CD4-positive, alpha-beta memory T cell (primary cell): ENCODE data around the gene ANKDD1A. TPM values are rescaled to one million over a fixed set of nuclear protein-coding genes. Genes with fewer than 3 reads are reported as not detected.
A peak's percentile ranks its signal among the peaks of the same experiment; 100 is the strongest.

ENCODE experiments used
- CTCF ChIA-PET: fragments of 350-600 bp; sonication (Branson Sonifier 250); formaldehyde crosslinking; loops from one replicate; lab custom pipeline; 2021; ENCODE audit warnings: inconsistent platforms; ENCODE audit not compliant: partially characterized antibody; lab: Charles Lee
- POLR2A ChIA-PET: fragments of 350-600 bp; sonication (Branson Sonifier 250); formaldehyde crosslinking; loops from one replicate; lab custom pipeline; 2021; ENCODE audit not compliant: partially characterized antibody; lab: Charles Lee
- DNase-seq, 5 donors: peaks; one replicate each; pipeline versions ENCODE4 v3.0.0 to v3.0.0-alpha.2; 2020 to 2022; ENCODE audit warnings: mixed read lengths in 1 of 5
- H3K27ac ChIP-seq: one replicate; pipeline ENCODE4 v1.7.0; 2013; ENCODE audit warnings: low read depth, low read length
- H3K27me3 ChIP-seq: 2 replicates; pipeline ENCODE4 v1.7.0; 2013; ENCODE audit warnings: mild to moderate bottlenecking, low read length, moderate library complexity; ENCODE audit not compliant: insufficient read depth
- H3K36me3 ChIP-seq: 2 replicates; pipeline ENCODE4 v1.7.0; 2013; ENCODE audit warnings: mild to moderate bottlenecking, low read length, moderate library complexity; ENCODE audit not compliant: insufficient read depth
- H3K4me1 ChIP-seq: 2 replicates; pipeline ENCODE4 v1.7.0; 2013; ENCODE audit warnings: mild to moderate bottlenecking, low read length, moderate library complexity; ENCODE audit not compliant: insufficient read depth
- H3K4me3 ChIP-seq, 2 donors: one replicate each; pipeline ENCODE4 v1.7.0; 2013; ENCODE audit warnings: low read length in 2 of 2, mild to moderate bottlenecking in 1 of 2
- H3K9me3 ChIP-seq, 2 donors: one replicate each; pipeline ENCODE4 v1.7.0; 2013; ENCODE audit warnings: low read length in 2 of 2, control low read depth in 1 of 2; ENCODE audit not compliant: control insufficient read depth in 1 of 2
- H3K27ac Mint-ChIP-seq, 7 donors: one replicate each; pipeline ENCODE4 v1.8.0; 2020 to 2021; ENCODE audit warnings: mixed read lengths in 7 of 7, mild to moderate bottlenecking in 6 of 7, inconsistent platforms in 3 of 7, moderate library complexity in 3 of 7
- H3K27me3 Mint-ChIP-seq, 2 donors: one replicate each; pipeline ENCODE4 v1.8.0; 2020 to 2021; ENCODE audit warnings: mixed read lengths in 2 of 2
- H3K36me3 Mint-ChIP-seq, 2 donors: one replicate each; pipeline ENCODE4 v1.8.0; 2020 to 2021; ENCODE audit warnings: mixed read lengths in 2 of 2, inconsistent platforms in 1 of 2, mild to moderate bottlenecking in 1 of 2
- H3K4me1 Mint-ChIP-seq, 4 donors: one replicate each; pipeline ENCODE4 v1.8.0; 2020 to 2021; ENCODE audit warnings: mixed read lengths in 4 of 4, mild to moderate bottlenecking in 1 of 4
- H3K4me3 Mint-ChIP-seq, 8 donors: one replicate each; pipeline ENCODE4 v1.8.0; 2020 to 2021; ENCODE audit warnings: mixed read lengths in 8 of 8, mild to moderate bottlenecking in 7 of 8, moderate library complexity in 6 of 8, inconsistent platforms in 3 of 8
- H3K9me3 Mint-ChIP-seq, 8 donors: one replicate each; pipeline ENCODE4 v1.8.0; 2020 to 2021; ENCODE audit warnings: mixed read lengths in 8 of 8, mild to moderate bottlenecking in 5 of 8, inconsistent platforms in 3 of 8, moderate library complexity in 1 of 8
- intact Hi-C: fragments of 100-400 bp; cut with micrococcal nuclease; formaldehyde crosslinking; loops from one replicate; pipeline ENCODE4 v1.15.1; 2023
- polyA plus RNA-seq, 2 donors: library from polyadenylated mRNA; unstranded; fragments of 300-500 nt; fragmentation: Illumina TruSeq; gene quantifications; one replicate each; pipeline ENCODE4 v1.2.3, GENCODE V29; 2021
- total RNA-seq, 2 experiments: library from RNA; stranded (reverse); gene quantifications; one replicate each; pipeline ENCODE4 v1.2.3, GENCODE V29; 2021

Gene ANKDD1A
- total and polyA plus RNA-seq, 4 experiments from 2014 or later: 0.16 to 5.9 (median 3.1) TPM

DNA sequence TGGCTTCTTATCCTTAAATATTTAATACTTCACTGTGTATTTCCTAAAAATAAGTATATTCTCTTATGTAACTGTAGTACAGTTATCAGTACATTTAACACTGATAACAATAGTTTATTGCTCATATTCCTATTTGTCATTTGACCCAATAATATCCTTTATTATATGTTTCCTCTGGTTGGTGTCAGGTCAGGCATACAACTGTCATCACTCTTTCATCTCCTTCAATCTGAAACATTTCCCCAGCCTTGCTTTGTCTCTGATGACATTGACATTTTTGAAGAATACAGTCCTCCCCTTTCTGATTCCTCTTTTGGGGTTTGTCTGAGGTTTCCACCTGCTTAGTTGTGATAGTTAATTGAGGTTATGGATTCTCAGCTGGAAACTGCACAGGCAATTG is 42.2 kb upstream of the ANKDD1A start:
- Mint-ChIP-seq H3K27ac (peak overlapping the region in 4 of 7 donors; percentile 9 to 47 (median 26)), H3K4me1 (peaks cover 8 to 17% (median 14%) of the 10 kb centered on the region in 4 donors), H3K27me3 (no peaks in the 10 kb centered on the region), H3K4me3 (no peak overlapping the region), H3K36me3 (peaks cover 21 to 28% of the 10 kb centered on the region in 2 donors), H3K9me3 (no peaks in the 10 kb centered on the region)
- no peaks in the 10 kb centered on the region for H3K9me3 ChIP-seq
- CTCF ChIA-PET: interaction anchor here (0.9 to 1.3 kb wide), 2 partner anchors 24 to 34 kb away, joined by 4 to 6 read pairs; no protein-coding TSS in a partner anchor
- no peaks in the 10 kb centered on the region for H3K27me3 ChIP-seq
- no peak overlapping the region for H3K27ac ChIP-seq
- intact Hi-C loops: no loop called here
- no peak for DNase-seq
- H3K4me1 ChIP-seq: peaks cover 9% of the 10 kb centered on the region
- peaks cover 21% of the 10 kb centered on the region for H3K36me3 ChIP-seq
- H3K4me3 ChIP-seq: no peak overlapping the region
- POLR2A ChIA-PET: interaction anchor here (0.9 to 1.2 kb wide), 2 partner anchors 24 to 25 kb away, joined by 3 to 7 read pairs; no protein-coding TSS in a partner anchor

DNA sequence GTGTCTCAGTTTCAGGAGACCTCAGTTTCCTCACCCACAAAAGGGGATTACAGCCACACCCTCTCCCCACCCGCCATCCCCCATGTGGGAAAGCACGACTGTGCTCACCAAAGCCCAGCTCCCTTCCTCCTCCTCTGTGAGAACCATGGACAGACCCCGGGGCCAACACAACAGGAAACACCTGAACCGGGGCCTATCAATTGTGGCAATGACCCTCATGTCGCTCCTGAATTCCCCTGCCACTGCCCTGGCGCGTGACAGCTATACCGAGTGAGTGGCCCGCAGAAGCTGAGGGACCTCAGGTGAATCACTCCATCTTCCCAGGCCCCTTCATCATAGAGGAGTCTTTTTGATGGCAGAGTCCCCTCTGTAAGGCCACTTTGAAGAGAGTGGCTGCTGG is 41.3 kb upstream of the ANKDD1A start:
- no peaks in the 10 kb centered on the region for H3K9me3 ChIP-seq
- peaks cover 13% of the 10 kb centered on the region for H3K36me3 ChIP-seq
- H3K27me3 Mint-ChIP-seq: no peaks in the 10 kb centered on the region
- peaks cover 20 to 23% of the 10 kb centered on the region in 2 donors for H3K36me3 Mint-ChIP-seq
- H3K9me3 Mint-ChIP-seq: no peaks in the 10 kb centered on the region
- no peak overlapping the region for H3K4me3 Mint-ChIP-seq
- H3K27me3 ChIP-seq: no peaks in the 10 kb centered on the region
- DNase-seq: no peak
- H3K4me3 ChIP-seq: no peak overlapping the region
- peaks cover 9% of the 10 kb centered on the region for H3K4me1 ChIP-seq
- H3K4me1 Mint-ChIP-seq: peaks cover 10 to 17% (median 14%) of the 10 kb centered on the region in 4 donors
- peak overlapping the region in 3 of 7 donors; percentile 7 to 72 (median 25) for H3K27ac Mint-ChIP-seq
- ChIA-PET POLR2A (interaction anchor here (1.2 kb wide), 1 partner anchor 23 kb away, joined by 3 read pairs; no protein-coding TSS in a partner anchor), CTCF (interaction anchor here (0.9 kb wide), 1 partner anchor 24 kb away, joined by 4 read pairs; no protein-coding TSS in a partner anchor)
- H3K27ac ChIP-seq: no peak overlapping the region
- intact Hi-C loops: no loop called here

DNA sequence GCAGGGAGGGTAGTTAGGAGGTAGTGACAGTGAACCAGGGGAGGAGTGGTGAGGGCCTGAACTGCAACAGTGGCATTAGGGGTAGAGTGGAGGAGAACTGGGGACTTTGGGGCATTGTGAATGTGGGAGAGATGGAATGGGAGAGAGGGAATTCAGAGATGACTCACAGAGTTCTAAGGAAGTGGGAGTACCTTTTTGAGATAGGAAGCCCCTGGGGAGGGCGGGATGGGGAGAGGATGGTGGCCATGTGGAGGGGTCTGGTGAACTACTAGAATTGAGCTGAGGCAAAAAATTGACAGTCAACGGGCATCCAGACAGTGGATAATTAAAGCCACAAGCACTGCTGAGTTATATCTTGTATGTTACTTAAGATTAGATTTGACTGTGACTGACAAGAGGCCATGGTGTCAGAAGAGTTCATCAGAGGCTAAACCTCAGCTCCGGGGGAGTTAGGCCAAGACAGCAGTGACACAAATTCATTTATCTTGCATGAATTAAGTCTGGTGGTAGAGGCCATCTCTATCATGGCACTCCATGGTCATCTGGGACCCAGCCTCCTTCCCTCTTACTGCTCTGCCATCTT is 36.0 kb upstream of the ANKDD1A start:
- Mint-ChIP-seq H3K9me3 (no peaks in the 10 kb centered on the region), H3K27me3 (no peaks in the 10 kb centered on the region), H3K36me3 (no peaks in the 10 kb centered on the region), H3K4me3 (no peak overlapping the region), H3K27ac (peak overlapping the region in 1 of 7 donors; percentile 19), H3K4me1 (peaks cover 12 to 37% (median 25%) of the 10 kb centered on the region in 4 donors)
- no peak overlapping the region for H3K27ac ChIP-seq
- ChIA-PET CTCF (no interaction called here), POLR2A (no interaction called here)
- no peak for DNase-seq
- H3K9me3 ChIP-seq: no peaks in the 10 kb centered on the region
- H3K36me3 ChIP-seq: no peaks in the 10 kb centered on the region
- intact Hi-C loops: no loop called here
- H3K4me1 ChIP-seq: peaks cover 24% of the 10 kb centered on the region
- no peaks in the 10 kb centered on the region for H3K27me3 ChIP-seq
- no peak overlapping the region for H3K4me3 ChIP-seq

DNA sequence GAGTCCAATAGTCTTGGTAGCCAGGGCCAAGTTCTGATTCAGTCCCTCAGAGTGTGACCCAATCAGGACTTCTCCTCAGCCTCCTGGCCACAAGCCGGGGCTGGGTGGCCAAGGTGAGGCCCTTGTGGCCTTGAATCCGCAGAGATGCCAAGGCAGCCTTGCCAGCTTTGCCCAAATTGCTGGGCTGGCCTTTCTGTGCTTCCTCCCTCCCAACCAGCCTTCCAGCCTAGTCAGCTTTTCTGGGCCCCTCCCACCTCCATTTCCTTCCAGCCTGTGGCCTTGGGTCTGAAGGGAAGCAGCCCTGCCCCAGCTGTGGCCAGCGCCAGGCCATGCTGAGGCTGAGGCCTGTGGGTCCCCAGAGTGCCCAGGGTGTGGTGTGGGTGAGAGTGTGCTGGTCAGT is 34.3 kb upstream of the ANKDD1A start:
- ChIA-PET POLR2A (interaction anchor here (1.1 to 10.0 kb wide), 3 partner anchors 12 to 26 kb away, joined by 3 to 188 read pairs (median 7); no protein-coding TSS in a partner anchor), CTCF (interaction anchor here (1.1 to 1.4 kb wide), 3 partner anchors 17 to 66 kb away, joined by 3 to 4 read pairs (median 3); no protein-coding TSS in a partner anchor)

DNA sequence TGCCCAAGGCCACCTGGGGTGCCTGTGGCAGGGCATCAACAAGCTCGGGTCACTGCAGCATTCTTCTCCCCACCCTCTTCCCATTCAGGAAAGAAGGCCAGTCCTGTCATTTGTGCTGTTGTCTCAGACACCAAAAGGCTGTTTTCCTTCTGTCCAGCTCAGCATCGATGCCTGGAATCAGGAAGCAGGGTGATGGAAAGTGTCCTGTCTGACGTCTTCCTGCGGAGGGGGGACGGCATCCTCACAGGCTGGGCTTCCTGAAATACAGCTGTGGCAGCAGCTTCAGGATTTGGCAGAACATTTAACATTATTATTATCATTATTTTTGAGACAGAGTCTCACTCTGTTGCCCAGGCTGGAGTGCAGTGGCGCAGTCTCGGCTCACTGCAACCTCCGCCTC is 33.0 kb upstream of the ANKDD1A start:
- H3K4me1 Mint-ChIP-seq: peaks cover 22 to 49% (median 36%) of the 10 kb centered on the region in 4 donors
- H3K4me1 ChIP-seq: peaks cover 39% of the 10 kb centered on the region
- no peak overlapping the region for H3K4me3 Mint-ChIP-seq
- no peaks in the 10 kb centered on the region for H3K36me3 ChIP-seq
- intact Hi-C loops: no loop called here
- H3K27me3 Mint-ChIP-seq: no peaks in the 10 kb centered on the region
- H3K36me3 Mint-ChIP-seq: no peaks in the 10 kb centered on the region
- H3K9me3 ChIP-seq: no peaks in the 10 kb centered on the region
- H3K27ac ChIP-seq: no peak overlapping the region
- no peak overlapping the region for H3K4me3 ChIP-seq
- POLR2A ChIA-PET: interaction anchor here (2.0 to 10.0 kb wide), 2 partner anchors 15 to 27 kb away, joined by 7 to 188 read pairs; no protein-coding TSS in a partner anchor
- no peak for DNase-seq
- peak overlapping the region in 1 of 7 donors; percentile 30 for H3K27ac Mint-ChIP-seq
- H3K9me3 Mint-ChIP-seq: no peaks in the 10 kb centered on the region
- CTCF ChIA-PET: interaction anchor here (1.4 to 7.2 kb wide), 2 partner anchors 16 to 28 kb away, joined by 4 to 40 read pairs; no protein-coding TSS in a partner anchor
- no peaks in the 10 kb centered on the region for H3K27me3 ChIP-seq

More for the DNA sequence above, 34.3 kb upstream of the ANKDD1A start:
- H3K4me3 ChIP-seq: no peak overlapping the region
- H3K27me3 ChIP-seq: no peaks in the 10 kb centered on the region
- Mint-ChIP-seq H3K27me3 (no peaks in the 10 kb centered on the region), H3K9me3 (no peaks in the 10 kb centered on the region), H3K4me3 (no peak overlapping the region), H3K27ac (peak overlapping the region in 1 of 7 donors; percentile 68), H3K36me3 (no peaks in the 10 kb centered on the region), H3K4me1 (peaks cover 17 to 44% (median 32%) of the 10 kb centered on the region in 4 donors)
- no peaks in the 10 kb centered on the region for H3K36me3 ChIP-seq
- H3K27ac ChIP-seq: no peak overlapping the region
- no peak for DNase-seq
- peaks cover 35% of the 10 kb centered on the region for H3K4me1 ChIP-seq
- intact Hi-C loops: no loop called here
- no peaks in the 10 kb centered on the region for H3K9me3 ChIP-seq

DNA sequence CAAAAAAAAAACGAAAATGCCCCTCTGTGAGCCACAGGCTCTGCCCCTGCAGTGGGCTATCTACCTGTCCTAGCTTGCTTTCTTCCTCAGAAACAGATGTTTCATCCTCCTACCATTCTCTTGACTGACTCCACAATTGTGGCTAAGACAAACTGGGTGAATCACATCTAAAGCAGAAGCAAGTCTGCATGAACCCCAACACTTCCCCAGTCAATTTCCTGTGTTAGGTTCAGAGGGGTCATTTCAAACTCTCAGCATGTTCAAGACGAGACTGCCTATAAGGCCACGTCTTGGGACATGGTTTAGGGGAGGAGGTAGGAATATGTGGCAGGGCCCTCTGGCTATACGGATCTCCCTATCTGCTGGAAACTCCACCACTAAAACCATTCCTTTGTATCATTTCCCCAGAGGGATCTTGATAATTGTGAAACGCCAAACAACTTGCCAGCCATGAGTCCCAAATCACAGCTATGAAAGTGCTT is 28.6 kb upstream of the ANKDD1A start:
- Mint-ChIP-seq H3K27me3 (no peaks in the 10 kb centered on the region), H3K36me3 (no peaks in the 10 kb centered on the region), H3K9me3 (no peaks in the 10 kb centered on the region), H3K4me3 (peak overlapping the region in 7 of 8 donors; percentile 33 to 77 (median 57)), H3K27ac (peak overlapping the region; percentile 62 to 92 (median 89)), H3K4me1 (peaks cover 23 to 32% (median 27%) of the 10 kb centered on the region in 4 donors)
- Histone ChIP-seq H3K9me3 (no peaks in the 10 kb centered on the region), H3K27ac (peak overlapping the region; percentile 43), H3K4me3 (no peak overlapping the region), H3K4me1 (peaks cover 32% of the 10 kb centered on the region), H3K27me3 (no peaks in the 10 kb centered on the region), H3K36me3 (no peaks in the 10 kb centered on the region)
- intact Hi-C loops: loop anchor here (1.0 kb wide), 1 partner anchor 10 kb away; no protein-coding TSS in a partner anchor
- POLR2A ChIA-PET: interaction anchor here (1.2 to 10.0 kb wide), 7 partner anchors 9 to 57 kb away, joined by 3 to 188 read pairs (median 4); partner anchors contain the start of gene PIF1
- peak; percentile 20 to 55 (median 23) for DNase-seq
- CTCF ChIA-PET: interaction anchor here (0.7 to 7.2 kb wide), 5 partner anchors 11 to 942 kb away, joined by 3 to 40 read pairs (median 4); no protein-coding TSS in a partner anchor
